ENCODE results near the gene ETV6.
"Not testable (repeated sequence)": the region's sequence is repeated elsewhere in the genome, so short reads cannot be mapped to it uniquely, and the experiment has no call there.

The ETV6 gene

GRCh38 chr12:11649413-11650285 lies at the start of gene ETV6:
TSS of gene ETV6 (plus strand) at chr12:11649674. CDS start at chr12:11650128, 454 bp downstream.
- peak; percentile 43 for DNase-seq (ENCODE audit: low read depth)

DNA sequence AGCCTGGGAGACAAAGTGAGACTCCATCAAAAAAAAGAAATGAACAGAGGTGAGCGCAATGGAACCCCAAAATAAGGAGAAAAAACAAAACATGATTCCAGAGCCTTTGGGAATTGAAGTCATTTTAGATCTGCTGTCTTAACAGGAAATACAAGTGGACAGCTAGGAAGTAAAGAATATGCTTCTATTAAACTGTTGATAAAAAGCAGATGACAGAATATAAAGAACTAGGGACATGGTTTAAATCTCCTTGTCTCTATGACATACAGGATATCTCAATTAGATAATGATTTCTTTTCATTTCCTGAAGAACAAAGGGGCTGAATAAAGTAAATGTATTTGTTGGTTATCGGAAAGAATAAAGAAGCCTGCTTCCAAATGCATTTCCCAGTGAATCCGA lies 49.3 kb upstream of the ETV6 start:
- DNase-seq (ENCODE audit: low read depth) = no peak

GRCh38 chr12:11601647-11602046 lies 47.8 kb upstream of the ETV6 start:
- no peak for DNase-seq (ENCODE audit: low read depth)

GRCh38 chr12:11607313-11608081 lies 42.0 kb upstream of the ETV6 start:
- no peak for DNase-seq (ENCODE audit: low read depth)

DNA sequence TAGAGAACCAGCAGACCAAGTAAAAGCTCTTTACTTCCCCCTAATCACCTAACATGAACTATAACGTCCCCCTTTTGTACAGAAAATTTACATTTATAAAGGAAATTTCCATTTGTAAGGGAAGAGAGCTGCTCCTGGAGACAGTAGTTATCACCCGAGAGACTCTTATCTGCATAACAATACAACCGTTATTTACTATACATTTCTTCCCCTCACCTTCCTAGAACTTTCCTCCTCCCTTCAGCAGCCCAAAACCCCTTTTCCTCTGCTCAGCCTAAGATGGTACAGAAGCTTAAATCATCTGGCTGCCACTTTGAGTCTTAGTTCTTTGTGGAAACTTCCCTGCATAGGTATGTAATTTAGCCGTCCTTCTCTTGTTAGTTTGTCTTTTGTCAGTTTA lies 40.4 kb upstream of the ETV6 start:
- DNase-seq (ENCODE audit: low read depth) = no peak

DNA sequence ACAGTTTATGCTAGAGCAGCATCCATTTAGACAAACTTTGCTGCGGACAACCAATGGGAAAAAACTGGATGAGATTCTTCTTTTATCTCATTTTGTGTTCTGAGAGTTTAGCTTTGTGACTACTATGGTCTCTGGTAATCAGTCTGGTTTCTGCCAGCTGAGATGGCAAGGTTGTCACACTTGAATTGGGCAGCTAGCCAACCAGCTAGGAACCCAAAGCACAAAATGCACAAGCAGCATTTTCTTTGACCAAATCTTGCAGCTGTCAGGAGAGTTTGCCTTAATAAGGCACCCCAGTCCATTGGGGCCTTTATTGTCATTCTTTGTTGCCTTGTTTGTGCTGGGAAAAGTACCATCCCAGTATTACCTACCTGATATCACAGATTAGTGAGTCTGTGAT lies 34.0 kb upstream of the ETV6 start:
- no peak for DNase-seq (ENCODE audit: low read depth)

DNA sequence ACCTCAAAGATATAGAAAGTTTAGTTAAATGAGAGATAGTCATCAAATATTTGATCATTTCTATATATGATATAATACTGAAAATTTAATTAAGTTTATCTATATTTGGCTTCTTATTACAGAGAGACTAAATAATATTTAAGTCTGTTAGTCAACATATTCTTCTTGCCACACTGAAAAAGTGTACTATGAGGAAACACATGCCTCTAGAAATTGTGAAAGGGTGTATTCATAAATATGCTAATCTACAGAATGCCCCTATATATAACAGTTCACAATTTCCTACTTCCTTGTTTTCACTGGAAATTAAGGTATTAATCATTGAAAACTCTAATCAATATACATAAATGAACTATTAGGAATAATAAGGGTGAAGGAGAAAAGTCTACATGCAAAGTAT lies 31.4 kb upstream of the ETV6 start:
- no peak for DNase-seq (ENCODE audit: low read depth)

DNA sequence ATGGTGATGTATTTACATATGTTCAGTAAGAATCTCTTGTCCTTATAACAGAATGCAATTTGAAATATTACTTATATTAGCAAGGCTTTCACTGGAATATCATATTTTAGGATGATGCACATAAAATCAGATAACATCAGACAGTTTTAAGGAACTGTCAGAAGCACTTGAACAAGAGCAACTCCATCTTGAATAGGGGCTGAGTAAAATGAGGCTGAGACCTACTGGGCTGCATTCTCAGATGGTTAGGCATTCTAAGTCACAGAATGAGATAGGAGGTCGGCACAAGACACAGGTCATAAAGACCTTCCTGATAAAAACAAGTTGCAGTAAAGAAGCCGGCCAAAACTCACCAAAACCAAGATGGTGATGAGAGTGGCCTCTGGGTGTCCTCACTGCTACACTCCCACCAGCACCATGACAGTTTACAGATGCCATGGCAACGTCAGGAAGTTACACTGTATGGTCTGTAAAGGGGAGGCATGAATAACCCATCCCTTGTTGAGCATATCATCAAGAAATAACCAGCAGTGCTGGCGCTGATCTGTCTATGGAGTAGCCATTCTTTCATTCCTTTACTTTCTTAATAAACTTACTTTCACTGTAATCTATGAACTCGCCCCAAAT lies 27.6 kb upstream of the ETV6 start:
- no peak for DNase-seq (ENCODE audit: low read depth)

- DNase-seq (ENCODE audit: low read depth) = no peak
Observed at GRCh38 chr12:11622876-11623281, 26.6 kb upstream of the ETV6 start.

DNA sequence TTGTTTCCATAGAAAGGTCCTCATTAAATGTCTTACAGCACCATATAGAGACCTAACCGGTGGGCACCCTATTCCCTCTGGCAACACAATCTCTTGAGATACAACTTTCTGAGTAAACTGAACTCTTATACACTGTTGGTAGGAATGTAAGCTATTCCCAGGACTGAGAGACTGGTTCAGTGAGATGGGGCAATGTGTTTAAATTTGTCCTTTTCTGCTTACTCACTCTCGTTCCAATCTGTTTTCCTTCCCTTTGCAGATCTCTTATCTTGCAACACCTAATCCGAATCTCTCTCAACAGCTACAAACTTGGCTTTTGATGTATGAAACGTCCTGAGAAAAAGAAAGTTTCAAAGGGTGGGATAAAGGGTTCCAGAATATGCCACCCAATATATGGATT lies 26.1 kb upstream of the ETV6 start:
- no peak for DNase-seq (ENCODE audit: low read depth)

DNA sequence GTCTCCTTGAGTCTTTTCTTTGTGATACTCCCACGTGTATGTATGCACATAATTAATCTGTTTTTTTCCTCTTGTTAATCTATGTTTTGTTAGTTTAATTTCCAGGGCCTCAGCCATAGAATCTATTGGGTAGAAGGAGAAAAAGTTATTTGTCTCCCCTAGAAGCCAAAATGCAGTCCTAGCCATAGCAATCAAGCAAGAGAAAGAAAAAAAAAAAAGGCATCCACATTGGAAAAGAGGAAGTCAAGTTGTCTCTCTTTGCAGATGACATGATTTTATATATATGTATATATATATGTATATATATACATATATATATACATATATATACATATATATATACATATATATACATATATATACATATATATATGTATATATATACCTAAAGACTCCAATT lies 25.4 kb upstream of the ETV6 start:
- no peak for DNase-seq (ENCODE audit: low read depth)

GRCh38 chr12:11627709-11628108 lies 21.8 kb upstream of the ETV6 start:
- DNase-seq (ENCODE audit: low read depth) = not testable (repeated sequence)

DNA sequence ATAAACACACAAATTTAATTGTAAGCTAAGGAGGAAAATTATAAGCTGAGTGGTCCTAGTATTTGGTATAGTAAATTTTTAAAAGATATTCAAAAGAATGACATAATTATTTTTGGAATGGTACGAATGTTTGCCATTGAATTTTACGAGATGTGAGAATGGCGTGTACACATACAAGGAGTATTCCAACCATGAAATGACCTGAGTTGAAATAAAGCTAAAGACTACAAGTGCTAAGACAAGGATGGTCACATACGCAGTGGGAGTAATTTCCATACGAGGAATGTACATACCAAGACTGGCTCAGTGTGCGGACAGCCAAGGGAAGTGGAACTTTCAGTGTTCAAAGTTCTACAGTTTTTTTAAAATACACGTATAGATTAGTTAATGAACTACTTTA lies 21.1 kb upstream of the ETV6 start:
- DNase-seq (ENCODE audit: low read depth) = no peak

- no peak for DNase-seq (ENCODE audit: low read depth)
Observed at GRCh38 chr12:11630046-11630706, 19.3 kb upstream of the ETV6 start.

DNA sequence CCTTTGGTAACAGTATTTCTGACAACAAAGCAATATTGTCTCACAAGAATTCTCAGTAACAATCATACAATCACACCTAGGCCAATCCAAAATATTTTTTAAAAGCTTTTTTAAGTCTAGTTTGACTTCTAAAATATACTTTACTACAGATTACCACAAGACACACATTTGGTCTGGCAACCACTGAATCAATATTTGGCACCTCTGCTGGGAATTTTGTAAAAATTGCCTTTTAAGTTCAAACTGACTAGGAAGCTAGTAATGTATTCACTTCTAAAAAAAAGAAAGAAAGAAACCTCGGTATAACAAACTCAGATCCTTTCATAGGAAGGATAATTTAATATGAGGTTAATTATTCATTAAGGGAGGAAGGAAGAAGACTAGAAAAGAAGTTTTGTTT lies 18.2 kb upstream of the ETV6 start:
- no peak for DNase-seq (ENCODE audit: low read depth)

GRCh38 chr12:11631881-11632280 lies 17.6 kb upstream of the ETV6 start:
- DNase-seq (ENCODE audit: low read depth) = not testable (repeated sequence)

DNA sequence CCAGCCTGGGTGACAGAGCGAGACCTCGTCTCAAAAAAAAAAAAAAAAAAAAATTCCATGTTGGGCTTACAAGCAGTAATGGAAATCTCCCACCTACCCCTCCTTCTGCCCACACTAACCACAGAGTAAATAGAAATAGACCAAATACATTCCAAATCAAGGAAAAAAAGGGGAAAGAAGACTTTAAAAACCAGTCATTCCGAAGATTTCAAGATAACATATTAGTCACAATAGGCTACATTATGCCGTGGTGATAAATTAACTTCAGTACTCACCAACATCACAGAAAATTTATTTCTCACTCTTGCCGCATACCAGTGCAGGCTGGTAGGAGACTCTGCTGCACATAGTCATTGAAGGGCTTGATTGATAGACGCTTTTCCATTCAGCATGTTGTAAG lies 15.5 kb upstream of the ETV6 start:
- DNase-seq (ENCODE audit: low read depth) = no peak

- DNase-seq (ENCODE audit: low read depth) = no peak
Observed at GRCh38 chr12:11635341-11635740, 14.1 kb upstream of the ETV6 start.

- no peak for DNase-seq (ENCODE audit: low read depth)
Observed at GRCh38 chr12:11638315-11638916, 11.1 kb upstream of the ETV6 start.

GRCh38 chr12:11639454-11639853 lies 10.0 kb upstream of the ETV6 start:
- no peak for DNase-seq (ENCODE audit: low read depth)

DNA sequence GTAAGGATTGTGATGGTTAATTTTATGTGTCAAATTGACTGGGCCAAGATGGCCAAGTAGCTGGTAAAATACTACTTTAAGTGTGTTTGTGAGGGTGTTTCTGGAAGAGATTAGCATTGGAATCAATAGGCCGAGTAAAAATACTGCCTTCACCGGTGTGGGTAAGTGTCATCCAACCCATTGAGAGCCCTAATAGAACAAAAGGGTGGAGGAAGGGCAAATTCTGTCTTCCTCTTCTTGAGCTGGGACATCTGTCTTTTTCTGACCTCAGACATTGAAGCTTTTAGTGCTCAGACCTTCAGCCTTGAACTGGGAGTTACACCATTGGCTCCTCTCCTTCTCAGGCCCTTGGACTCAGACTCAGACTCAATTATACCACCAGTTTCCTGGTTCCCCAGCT lies 8.0 kb upstream of the ETV6 start:
- no peak for DNase-seq (ENCODE audit: low read depth)

DNA sequence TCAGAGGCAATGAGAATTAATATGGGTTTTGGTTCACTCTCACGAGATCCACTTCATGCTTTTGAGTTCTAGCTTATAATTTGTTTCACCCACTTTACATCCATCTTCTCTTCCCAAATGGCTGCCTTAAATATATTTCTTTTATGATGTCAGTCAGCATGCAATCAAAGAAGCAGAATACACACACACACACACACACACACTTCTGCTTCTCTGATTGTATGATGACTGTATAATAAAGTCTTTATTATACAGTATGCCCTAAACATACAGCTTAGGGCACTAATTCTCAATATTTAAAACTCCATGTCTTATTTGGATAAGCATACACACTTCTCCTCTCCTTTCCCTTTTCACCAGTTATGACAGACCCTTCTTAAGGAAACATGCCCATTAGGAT lies 6.7 kb upstream of the ETV6 start:
- DNase-seq (ENCODE audit: low read depth) = no peak

All from activated T-helper 1 cell treated with Interleukin-2 at 50 U/mL for 16 hours (primary cell).